ENCODE results near the gene EPHB3.
A peak's percentile ranks its signal among the peaks of the same experiment; 100 is the strongest.

EPHB3 gene

DNA sequence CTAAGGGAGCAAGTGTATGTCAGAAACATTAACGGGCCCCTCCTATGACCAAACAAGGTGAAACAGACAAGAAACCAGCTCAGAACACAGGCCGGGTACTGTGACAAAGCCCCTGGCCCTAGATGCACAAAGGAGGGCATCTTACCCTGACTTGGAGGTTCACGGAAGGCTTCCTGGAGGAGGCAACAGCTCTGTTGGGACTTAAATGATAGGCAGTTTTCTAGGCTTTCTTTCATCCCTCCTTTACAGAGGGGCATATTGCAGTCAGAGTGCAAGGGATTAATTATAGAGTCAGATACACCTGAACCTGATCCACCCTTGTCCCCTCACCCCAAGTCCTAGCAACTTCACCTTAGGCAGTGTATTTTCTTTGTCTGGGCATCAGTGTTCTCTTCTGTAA lies 8.4 kb downstream of the EPHB3 start:
- H3K4me3 ChIP-seq (ENCODE audit: low read depth, low read length), result peak overlapping the region; percentile 59
- ChIA-PET POLR2A (no interaction called here), CTCF (interaction anchor here (0.8 to 1.3 kb wide), 3 partner anchors 13 to 208 kb away, joined by 3 read pairs; no protein-coding TSS in a partner anchor)
- TF ChIP-seq, protein P1, sequence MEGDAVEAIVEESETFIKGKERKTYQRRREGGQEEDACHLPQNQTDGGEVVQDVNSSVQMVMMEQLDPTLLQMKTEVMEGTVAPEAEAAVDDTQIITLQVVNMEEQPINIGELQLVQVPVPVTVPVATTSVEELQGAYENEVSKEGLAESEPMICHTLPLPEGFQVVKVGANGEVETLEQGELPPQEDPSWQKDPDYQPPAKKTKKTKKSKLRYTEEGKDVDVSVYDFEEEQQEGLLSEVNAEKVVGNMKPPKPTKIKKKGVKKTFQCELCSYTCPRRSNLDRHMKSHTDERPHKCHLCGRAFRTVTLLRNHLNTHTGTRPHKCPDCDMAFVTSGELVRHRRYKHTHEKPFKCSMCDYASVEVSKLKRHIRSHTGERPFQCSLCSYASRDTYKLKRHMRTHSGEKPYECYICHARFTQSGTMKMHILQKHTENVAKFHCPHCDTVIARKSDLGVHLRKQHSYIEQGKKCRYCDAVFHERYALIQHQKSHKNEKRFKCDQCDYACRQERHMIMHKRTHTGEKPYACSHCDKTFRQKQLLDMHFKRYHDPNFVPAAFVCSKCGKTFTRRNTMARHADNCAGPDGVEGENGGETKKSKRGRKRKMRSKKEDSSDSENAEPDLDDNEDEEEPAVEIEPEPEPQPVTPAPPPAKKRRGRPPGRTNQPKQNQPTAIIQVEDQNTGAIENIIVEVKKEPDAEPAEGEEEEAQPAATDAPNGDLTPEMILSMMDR (IDR thresholded peaks at IDR 0.05; ENCODE audit: insufficient read depth, low read length, missing control alignments), result no peak
- DNase-seq (ENCODE audit: low read depth, low spot score), result no peak

DNA sequence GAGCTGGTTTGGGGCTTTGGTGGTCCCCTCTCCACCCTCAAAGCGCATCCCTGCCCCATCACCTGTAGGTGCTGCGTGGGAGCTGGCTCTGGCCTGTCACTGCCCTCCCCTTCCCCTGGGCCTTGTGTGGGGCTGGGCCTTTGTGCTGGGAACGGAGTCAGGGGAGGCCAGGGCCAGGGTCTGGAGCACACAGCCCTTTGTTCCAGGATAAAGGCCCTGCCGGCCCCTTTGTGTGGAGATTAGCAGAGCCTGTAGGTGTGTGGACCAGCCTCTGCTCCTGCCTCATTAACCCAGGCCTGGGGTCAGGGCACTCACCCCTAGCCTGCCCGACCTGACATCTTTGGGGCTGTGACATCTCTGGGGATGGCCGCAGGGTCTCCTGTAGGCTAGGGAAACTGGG lies 8.9 kb downstream of the EPHB3 start:
- ChIA-PET POLR2A (no interaction called here), CTCF (interaction anchor here (1.3 kb wide), 1 partner anchor 12 kb away, joined by 3 read pairs; no protein-coding TSS in a partner anchor)

DNA sequence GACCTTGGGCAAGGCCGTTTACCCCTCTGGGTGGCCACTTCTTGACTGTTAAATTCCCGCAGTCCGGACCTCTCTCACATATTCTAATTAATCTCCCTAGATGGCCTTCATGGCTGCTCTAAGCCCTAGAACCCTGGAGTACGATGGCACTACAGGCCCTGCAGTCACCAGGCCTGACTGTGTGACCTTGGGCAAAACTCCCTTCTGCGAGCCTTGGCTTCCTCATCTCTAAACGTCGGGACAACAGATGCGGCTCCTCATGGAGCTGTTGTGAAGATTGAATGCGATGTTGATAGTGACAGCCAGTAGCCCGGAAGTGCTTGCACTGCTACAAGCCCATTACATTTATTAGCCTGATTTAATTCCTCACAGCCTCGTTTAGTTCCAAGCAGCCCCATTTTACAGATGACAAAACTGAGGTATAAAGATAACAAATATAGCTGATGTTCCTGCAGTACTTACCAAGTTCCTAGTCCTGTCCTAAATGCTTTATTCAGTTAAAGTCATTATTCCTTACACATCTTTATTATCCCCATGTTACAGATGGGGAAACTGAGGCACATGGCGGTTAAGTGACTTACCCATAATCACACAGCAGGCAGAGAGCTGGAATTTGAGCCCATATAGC lies 10.3 kb downstream of the EPHB3 start:
- ChIA-PET CTCF (interaction anchor here (1.0 kb wide), 1 partner anchor 42 kb away, joined by 3 read pairs; no protein-coding TSS in a partner anchor), POLR2A (no interaction called here)
- TF ChIP-seq, protein P1 (IDR thresholded peaks at IDR 0.05; ENCODE audit: insufficient read depth, low read length, missing control alignments), result no peak
- no peak overlapping the region for H3K4me3 ChIP-seq (ENCODE audit: low read depth, low read length)
- DNase-seq (ENCODE audit: low read depth, low spot score), result no peak

More for the DNA sequence above, 8.9 kb downstream of the EPHB3 start:
- DNase-seq (ENCODE audit: low read depth, low spot score), result no peak
- no peak overlapping the region for H3K4me3 ChIP-seq (ENCODE audit: low read depth, low read length)
- TF ChIP-seq, protein P1 (IDR thresholded peaks at IDR 0.05; ENCODE audit: insufficient read depth, low read length, missing control alignments), result no peak

DNA sequence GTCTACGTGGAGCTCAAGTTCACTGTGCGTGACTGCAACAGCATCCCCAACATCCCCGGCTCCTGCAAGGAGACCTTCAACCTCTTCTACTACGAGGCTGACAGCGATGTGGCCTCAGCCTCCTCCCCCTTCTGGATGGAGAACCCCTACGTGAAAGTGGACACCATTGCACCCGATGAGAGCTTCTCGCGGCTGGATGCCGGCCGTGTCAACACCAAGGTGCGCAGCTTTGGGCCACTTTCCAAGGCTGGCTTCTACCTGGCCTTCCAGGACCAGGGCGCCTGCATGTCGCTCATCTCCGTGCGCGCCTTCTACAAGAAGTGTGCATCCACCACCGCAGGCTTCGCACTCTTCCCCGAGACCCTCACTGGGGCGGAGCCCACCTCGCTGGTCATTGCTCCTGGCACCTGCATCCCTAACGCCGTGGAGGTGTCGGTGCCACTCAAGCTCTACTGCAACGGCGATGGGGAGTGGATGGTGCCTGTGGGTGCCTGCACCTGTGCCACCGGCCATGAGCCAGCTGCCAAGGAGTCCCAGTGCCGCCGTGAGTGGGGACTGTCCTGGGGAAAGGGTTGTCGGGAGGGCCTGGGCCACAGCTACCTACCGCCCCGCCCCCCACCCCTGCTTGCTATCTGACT lies 11.2 kb downstream of the EPHB3 start:
- CTCF ChIA-PET, result interaction anchor here (1.0 kb wide), 1 partner anchor 41 kb away, joined by 3 read pairs; no protein-coding TSS in a partner anchor
- POLR2A ChIA-PET, result no interaction called here
- DNase-seq (ENCODE audit: low read depth, low spot score), result no peak
- TF ChIP-seq, protein P1 (IDR thresholded peaks at IDR 0.05; ENCODE audit: insufficient read depth, low read length, missing control alignments), result no peak
- no peak overlapping the region for H3K4me3 ChIP-seq (ENCODE audit: low read depth, low read length)

DNA sequence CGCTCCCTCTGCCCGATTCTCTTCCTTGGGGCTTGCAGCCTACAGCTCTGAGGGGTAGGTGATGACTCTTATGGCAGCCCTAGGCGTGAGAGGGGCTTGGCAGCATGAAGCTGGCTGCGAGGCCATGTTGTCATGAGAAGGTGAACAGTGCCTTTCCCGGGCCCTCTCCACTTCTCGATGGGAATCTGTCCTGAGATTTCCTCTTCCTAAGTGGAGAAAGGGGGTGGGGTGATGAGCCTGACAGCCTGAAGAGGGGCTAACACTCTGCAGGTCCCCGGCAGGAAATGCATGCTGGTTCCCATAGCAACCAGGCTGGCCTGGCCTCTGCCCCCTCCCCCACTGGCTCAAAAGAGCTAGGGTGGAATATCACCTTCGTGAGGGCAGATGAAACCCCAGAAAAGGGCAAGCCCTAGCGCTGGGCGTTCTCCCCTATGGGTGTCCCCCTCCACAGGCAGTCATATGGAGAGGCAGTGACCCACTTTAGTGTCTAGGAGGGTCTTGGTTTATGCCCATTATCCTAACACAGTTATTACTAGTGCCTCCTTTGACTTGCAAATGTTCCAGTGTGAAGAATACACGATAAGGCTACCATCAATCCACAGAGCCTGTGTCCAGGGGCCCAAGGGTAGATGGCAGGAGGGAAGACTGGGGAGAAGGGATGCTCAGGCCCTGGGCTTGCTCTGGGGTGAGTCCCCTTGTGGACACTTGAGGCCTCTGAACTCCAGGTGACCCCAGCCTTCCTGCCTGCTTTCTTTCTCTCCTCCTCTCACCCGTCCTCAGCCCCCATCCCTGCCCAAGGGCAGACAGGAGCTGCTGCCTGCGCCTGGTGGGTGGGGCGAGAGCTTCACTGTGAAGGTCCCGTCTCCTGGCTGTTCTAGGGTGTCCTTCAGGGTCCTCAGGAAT lies 13.2 kb downstream of the EPHB3 start:
- TF ChIP-seq, protein P1 (IDR thresholded peaks at IDR 0.05; ENCODE audit: insufficient read depth, low read length, missing control alignments), result no peak
- ChIA-PET POLR2A (no interaction called here), CTCF (interaction anchor here (1.0 to 1.6 kb wide), 2 partner anchors 13 to 202 kb away, joined by 4 read pairs; partner anchors contain the start of gene EPHB3)
- no peak for DNase-seq (ENCODE audit: low read depth, low spot score)
- no peak overlapping the region for H3K4me3 ChIP-seq (ENCODE audit: low read depth, low read length)
